ENCODE data around the gene S1PR2.

DNA sequence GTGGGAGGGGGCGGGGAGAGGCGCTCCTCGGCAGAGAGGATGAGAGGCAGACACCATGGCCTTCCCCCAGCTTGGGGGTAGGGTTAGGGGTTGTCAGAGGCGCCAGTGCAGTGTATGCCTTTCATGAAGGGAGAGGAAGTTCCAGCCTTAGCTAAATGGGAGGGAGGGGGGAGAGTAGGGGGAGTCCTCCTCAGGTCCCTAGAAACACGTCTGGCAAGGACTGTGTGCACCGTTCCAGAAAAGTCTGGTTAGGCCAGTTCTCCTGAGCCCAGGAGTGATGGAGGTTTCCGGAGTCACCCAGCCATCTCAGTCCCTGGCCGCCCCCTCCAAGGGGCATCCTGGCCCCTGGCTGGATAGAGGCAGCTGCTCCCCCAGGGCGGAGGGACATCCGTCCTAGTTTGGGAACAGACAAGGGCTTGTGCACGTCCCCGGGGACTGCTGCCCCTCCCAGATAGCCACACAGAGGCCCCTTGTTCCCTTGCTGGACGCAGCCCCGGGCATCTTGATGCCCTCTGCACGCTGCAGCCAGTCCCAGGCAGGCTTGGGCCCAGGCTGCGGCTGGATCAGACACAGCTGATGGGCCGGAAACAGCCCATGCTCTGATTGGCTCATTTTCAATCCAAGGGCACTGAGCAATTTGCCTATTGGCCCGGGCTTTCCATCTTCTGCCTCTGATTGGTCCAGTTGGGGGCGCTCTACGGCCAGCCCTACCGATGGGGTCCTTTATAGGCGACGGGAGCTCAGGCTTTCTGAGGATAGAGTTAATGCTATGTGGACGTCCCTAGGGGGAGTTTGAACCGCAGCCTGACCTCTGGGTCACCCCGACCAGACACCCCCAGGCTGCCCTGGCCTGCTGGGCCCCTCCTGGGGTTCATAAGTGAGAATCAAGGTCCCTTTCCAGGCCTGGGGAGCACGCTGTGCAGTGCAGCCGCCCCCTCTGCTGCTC is 3.8 kb downstream of the S1PR2 start:
- TF ChIP-seq, protein P1, sequence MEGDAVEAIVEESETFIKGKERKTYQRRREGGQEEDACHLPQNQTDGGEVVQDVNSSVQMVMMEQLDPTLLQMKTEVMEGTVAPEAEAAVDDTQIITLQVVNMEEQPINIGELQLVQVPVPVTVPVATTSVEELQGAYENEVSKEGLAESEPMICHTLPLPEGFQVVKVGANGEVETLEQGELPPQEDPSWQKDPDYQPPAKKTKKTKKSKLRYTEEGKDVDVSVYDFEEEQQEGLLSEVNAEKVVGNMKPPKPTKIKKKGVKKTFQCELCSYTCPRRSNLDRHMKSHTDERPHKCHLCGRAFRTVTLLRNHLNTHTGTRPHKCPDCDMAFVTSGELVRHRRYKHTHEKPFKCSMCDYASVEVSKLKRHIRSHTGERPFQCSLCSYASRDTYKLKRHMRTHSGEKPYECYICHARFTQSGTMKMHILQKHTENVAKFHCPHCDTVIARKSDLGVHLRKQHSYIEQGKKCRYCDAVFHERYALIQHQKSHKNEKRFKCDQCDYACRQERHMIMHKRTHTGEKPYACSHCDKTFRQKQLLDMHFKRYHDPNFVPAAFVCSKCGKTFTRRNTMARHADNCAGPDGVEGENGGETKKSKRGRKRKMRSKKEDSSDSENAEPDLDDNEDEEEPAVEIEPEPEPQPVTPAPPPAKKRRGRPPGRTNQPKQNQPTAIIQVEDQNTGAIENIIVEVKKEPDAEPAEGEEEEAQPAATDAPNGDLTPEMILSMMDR (conservative IDR thresholded peaks at IDR 0.05; ENCODE audit: low read depth, low read length): 0 out of 2 replicates have a peak, but pooled peaks have one; percentile 8
- no peak for TF ChIP-seq EZH2 (IDR thresholded peaks at IDR 0.05; ENCODE audit: borderline replicate concordance, low read depth, low read length, poor library complexity, severe bottlenecking)
